GM19455 (cell line): ENCODE results near the gene PTPN23.
"Not testable (repeated sequence)": the region's sequence is repeated elsewhere in the genome, so short reads cannot be mapped to it uniquely, and the experiment has no call there.

Experiments
- ATAC-seq: cut with Tn5 transposase; IDR thresholded peaks from one replicate; pipeline ENCODE4 v1.9.1; 2021; ENCODE audit not compliant: unreplicated experiment

PTPN23 gene

GRCh38 chr3:47434849-47435248 is 54.0 kb downstream of the PTPN23 start:
- ATAC-seq, result no peak

GRCh38 chr3:47436180-47436579 is 55.4 kb downstream of the PTPN23 start:
- no peak for ATAC-seq

GRCh38 chr3:47440131-47440530 is 59.3 kb downstream of the PTPN23 start:
- ATAC-seq, result no peak

- no peak for ATAC-seq
Measured at GRCh38 chr3:47441796-47442551, 61.2 kb downstream of the PTPN23 start.

- ATAC-seq, result no peak
Measured at GRCh38 chr3:47443611-47443995, 62.8 kb downstream of the PTPN23 start.

- ATAC-seq, result no peak
Measured at GRCh38 chr3:47444103-47444502, 63.3 kb downstream of the PTPN23 start.

GRCh38 chr3:47452453-47453215 is 71.8 kb downstream of the PTPN23 start:
- ATAC-seq, result no peak

GRCh38 chr3:47455806-47456452 is 75.1 kb downstream of the PTPN23 start:
- ATAC-seq, result no peak

- no peak for ATAC-seq
Measured at GRCh38 chr3:47456984-47457383, 76.2 kb downstream of the PTPN23 start.

- ATAC-seq, result not testable (repeated sequence)
Measured at GRCh38 chr3:47459534-47460085, 78.8 kb downstream of the PTPN23 start.
